A673 (cell line): ENCODE results near the gene ELOVL3. TPM values are rescaled to one million over a fixed set of nuclear protein-coding genes. Genes with fewer than 3 reads are reported as not detected.

Source experiments
- BruUV-seq: library from RNA; stranded (reverse); fragments of 400-500 nt; replicated peaks from 2 replicates; lab custom pipeline; 2021; lab: Mats Ljungman, UMichigan
- CTCF ChIA-PET: fragments of 300-600 bp; sonication (Branson Sonifier 250); formaldehyde crosslinking; loops from one replicate; lab custom pipeline; 2022; ENCODE audit warnings: antibody characterized with exemption; lab: Charles Lee
- POLR2A ChIA-PET: fragments of 300-600 bp; sonication (Branson Sonifier 250); formaldehyde crosslinking; loops from one replicate; lab custom pipeline; 2022; ENCODE audit warnings: antibody characterized with exemption; ENCODE audit not compliant: low non-redundant PET; lab: Charles Lee
- DNase-seq: peaks from one replicate; pipeline ENCODE4 v3.0.0-alpha.2; 2015; ENCODE audit warnings: low spot score
- H3K27ac ChIP-seq: fragments of 200-600 bp; sonication (generic); 2 replicates; pipeline ENCODE4 v1.5.1; 2016; ENCODE audit warnings: mixed run types, low read depth, mild to moderate bottlenecking, mixed read lengths, antibody characterized with exemption, low read length; ENCODE audit not compliant: poor library complexity, severe bottlenecking
- H3K27me3 ChIP-seq: fragments of 200-600 bp; sonication (generic); replicated peaks from 2 replicates; pipeline ENCODE4 v1.6.1; 2017; ENCODE audit warnings: mixed run types, low read depth, mild to moderate bottlenecking, mixed read lengths, antibody characterized with exemption, low read length; ENCODE audit not compliant: insufficient read depth, poor library complexity
- H3K36me3 ChIP-seq: fragments of 200-600 bp; sonication (generic); 2 replicates; pipeline ENCODE4 v1.6.1; 2016; ENCODE audit warnings: mixed run types, mild to moderate bottlenecking, mixed read lengths, antibody characterized with exemption, low read length; ENCODE audit not compliant: insufficient read depth, poor library complexity, severe bottlenecking
- H3K4me1 ChIP-seq: fragments of 200-600 bp; sonication (generic); 2 replicates; pipeline ENCODE4 v1.6.1; 2017; ENCODE audit warnings: mixed run types, mild to moderate bottlenecking, mixed read lengths, antibody characterized with exemption, low read length; ENCODE audit not compliant: insufficient read depth, poor library complexity, severe bottlenecking
- H3K4me3 ChIP-seq: fragments of 200-600 bp; sonication (generic); 2 replicates; pipeline ENCODE4 v1.5.1; 2016; ENCODE audit warnings: low read depth, mixed run types, mild to moderate bottlenecking, mixed read lengths, low read length; ENCODE audit not compliant: poor library complexity, severe bottlenecking
- H3K9me3 ChIP-seq: fragments of 200-600 bp; sonication (generic); 2 replicates; pipeline ENCODE4 v1.6.1; 2016; ENCODE audit warnings: mixed run types, low read depth, mild to moderate bottlenecking, mixed read lengths, antibody characterized with exemption, low read length; ENCODE audit not compliant: poor library complexity, severe bottlenecking
- EZH2 ChIP-seq: fragments of 200-600 bp; sonication (generic); IDR thresholded peaks from 2 replicates; pipeline ENCODE4 v1.6.1; 2017; ENCODE audit warnings: borderline replicate concordance, low read depth, mild to moderate bottlenecking, mixed read lengths, antibody characterized with exemption, low read length; ENCODE audit not compliant: poor library complexity, severe bottlenecking
- intact Hi-C: fragments of 100-400 bp; cut with micrococcal nuclease; formaldehyde crosslinking; loops from one replicate; pipeline ENCODE4 v1.10.0; 2022; ENCODE audit not compliant: unreplicated experiment
- total RNA-seq: library from RNA; stranded (reverse); gene quantifications from 2 replicates; pipeline ENCODE4 v1.2.3, GENCODE V29; 2021
- TF ChIP-seq, protein P1 (sequence below): fragments of 300-800, 200-600 bp; sonication (generic); conservative IDR thresholded peaks from 2 replicates; pipeline ENCODE4 v1.5.1; 2017; ENCODE audit warnings: low read depth, mild to moderate bottlenecking, antibody characterized with exemption, low read length, moderate library complexity, mixed read lengths

Gene ELOVL3
- total RNA-seq, 1 experiment from 2014 or later = not detected

DNA sequence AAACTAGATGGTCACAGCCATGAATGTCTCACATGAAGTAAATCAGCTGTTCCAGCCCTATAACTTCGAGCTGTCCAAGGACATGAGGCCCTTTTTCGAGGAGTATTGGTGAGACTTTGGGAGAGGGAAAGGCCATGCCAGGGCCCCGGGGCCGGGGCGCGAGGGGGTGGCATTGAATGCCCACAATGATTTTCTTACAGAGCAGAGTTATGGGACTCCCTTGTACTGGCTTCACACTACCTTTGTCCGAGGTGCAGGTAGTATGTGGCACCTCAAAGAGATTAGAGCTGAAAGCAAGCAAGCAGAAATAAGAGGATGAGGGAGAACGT is 407 bp downstream of the ELOVL3 start:
- Histone ChIP-seq H3K4me1 (peaks cover 20% of the 10 kb centered on the region), H3K36me3 (no peaks in the 10 kb centered on the region), H3K27ac (no peak overlapping the region), H3K4me3 (no peak overlapping the region), H3K27me3 (peaks cover 13% of the 10 kb centered on the region), H3K9me3 (no peaks in the 10 kb centered on the region)
- TF ChIP-seq EZH2 = no peak
- TF ChIP-seq, protein P1, sequence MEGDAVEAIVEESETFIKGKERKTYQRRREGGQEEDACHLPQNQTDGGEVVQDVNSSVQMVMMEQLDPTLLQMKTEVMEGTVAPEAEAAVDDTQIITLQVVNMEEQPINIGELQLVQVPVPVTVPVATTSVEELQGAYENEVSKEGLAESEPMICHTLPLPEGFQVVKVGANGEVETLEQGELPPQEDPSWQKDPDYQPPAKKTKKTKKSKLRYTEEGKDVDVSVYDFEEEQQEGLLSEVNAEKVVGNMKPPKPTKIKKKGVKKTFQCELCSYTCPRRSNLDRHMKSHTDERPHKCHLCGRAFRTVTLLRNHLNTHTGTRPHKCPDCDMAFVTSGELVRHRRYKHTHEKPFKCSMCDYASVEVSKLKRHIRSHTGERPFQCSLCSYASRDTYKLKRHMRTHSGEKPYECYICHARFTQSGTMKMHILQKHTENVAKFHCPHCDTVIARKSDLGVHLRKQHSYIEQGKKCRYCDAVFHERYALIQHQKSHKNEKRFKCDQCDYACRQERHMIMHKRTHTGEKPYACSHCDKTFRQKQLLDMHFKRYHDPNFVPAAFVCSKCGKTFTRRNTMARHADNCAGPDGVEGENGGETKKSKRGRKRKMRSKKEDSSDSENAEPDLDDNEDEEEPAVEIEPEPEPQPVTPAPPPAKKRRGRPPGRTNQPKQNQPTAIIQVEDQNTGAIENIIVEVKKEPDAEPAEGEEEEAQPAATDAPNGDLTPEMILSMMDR = no peak
- intact Hi-C loops = loop anchor here (2.0 kb wide), 1 partner anchor 58 kb away; no protein-coding TSS in a partner anchor
- ChIA-PET POLR2A (no interaction called here), CTCF (interaction anchor here (0.5 to 2.2 kb wide), 5 partner anchors 57 to 1688 kb away, joined by 3 to 11 read pairs (median 4); no protein-coding TSS in a partner anchor)
- BruUV-seq = no TSS peak
- no peak for DNase-seq

- Histone ChIP-seq H3K4me1 (peaks cover 20% of the 10 kb centered on the region), H3K27ac (no peak overlapping the region), H3K4me3 (no peak overlapping the region), H3K36me3 (no peaks in the 10 kb centered on the region), H3K27me3 (peaks cover 13% of the 10 kb centered on the region), H3K9me3 (no peaks in the 10 kb centered on the region)
- DNase-seq = peak; percentile 39
- intact Hi-C loops = loop anchor here (2.0 kb wide), 1 partner anchor 58 kb away; no protein-coding TSS in a partner anchor
- ChIA-PET POLR2A (interaction anchor here (0.6 kb wide), 1 partner anchor 77 kb away, joined by 14 read pairs; no protein-coding TSS in a partner anchor), CTCF (interaction anchor here (0.5 to 2.2 kb wide), 5 partner anchors 57 to 386 kb away, joined by 3 to 11 read pairs (median 3); no protein-coding TSS in a partner anchor)
- BruUV-seq = no TSS peak
- no peak for TF ChIP-seq EZH2
- TF ChIP-seq, protein P1 = no peak
These were observed 951 bp downstream of the ELOVL3 start for GRCh38 chr10:102227050-102227449.

DNA sequence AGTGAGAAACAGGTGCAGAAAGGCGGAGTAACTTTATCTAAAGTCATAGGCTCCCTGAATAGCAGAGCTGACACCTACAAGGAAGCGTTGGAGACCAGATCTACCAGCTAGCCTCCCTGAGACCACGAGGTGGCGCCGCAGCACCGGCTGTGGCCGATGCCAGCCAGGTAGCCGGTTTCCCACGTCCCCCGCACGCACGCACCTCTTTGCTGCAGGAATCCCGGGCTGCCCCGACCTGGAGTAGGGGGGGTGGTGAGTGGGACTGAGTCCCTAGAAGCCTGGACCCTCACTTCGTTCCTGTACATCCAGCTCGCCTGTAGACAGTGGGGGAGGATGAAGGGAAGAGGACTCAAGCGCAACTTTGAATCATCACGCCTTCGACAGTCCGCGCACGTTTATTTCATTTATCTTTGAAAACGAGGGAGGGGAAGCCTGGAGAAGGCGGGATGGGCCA is 3.7 kb downstream of the ELOVL3 start:
- ChIA-PET CTCF (interaction anchor here (0.6 to 3.1 kb wide), 12 partner anchors 16 to 354 kb away, joined by 3 to 65 read pairs (median 4); partner anchors contain the start of gene GBF1), POLR2A (no interaction called here)
- peaks cover 19% of the 10 kb centered on the region for H3K4me1 ChIP-seq
- no peaks in the 10 kb centered on the region for H3K9me3 ChIP-seq
- DNase-seq = peak; percentile 84
- H3K36me3 ChIP-seq = no peaks in the 10 kb centered on the region
- BruUV-seq = no TSS peak
- no peak overlapping the region for H3K27ac ChIP-seq
- H3K4me3 ChIP-seq = peak overlapping the region; percentile 60
- TF ChIP-seq, protein P1 = peak; percentile 97
- TF ChIP-seq EZH2 = no peak
- H3K27me3 ChIP-seq = peaks cover 13% of the 10 kb centered on the region
- intact Hi-C loops = loop anchor here (1.0 to 5.0 kb wide), 5 partner anchors 117 to 352 kb away; partner anchors contain the start of gene NFKB2
